ENCODE results near the gene HOXA5. TPM values are rescaled to one million over a fixed set of nuclear protein-coding genes. Genes with fewer than 3 reads are reported as not detected.

The HOXA5 gene
- total RNA-seq, 1 donor from 2014 or later: 22.0 TPM

- intact Hi-C loops (cut with DNase I): loop anchor here (2.0 to 5.0 kb wide), 3 partner anchors 17 to 99 kb away; no protein-coding TSS in a partner anchor
- peak overlapping the region; percentile 87 for H3K4me3 ChIP-seq
- no peaks in the 10 kb centered on the region for H3K27me3 ChIP-seq
- TF ChIP-seq, protein P1, sequence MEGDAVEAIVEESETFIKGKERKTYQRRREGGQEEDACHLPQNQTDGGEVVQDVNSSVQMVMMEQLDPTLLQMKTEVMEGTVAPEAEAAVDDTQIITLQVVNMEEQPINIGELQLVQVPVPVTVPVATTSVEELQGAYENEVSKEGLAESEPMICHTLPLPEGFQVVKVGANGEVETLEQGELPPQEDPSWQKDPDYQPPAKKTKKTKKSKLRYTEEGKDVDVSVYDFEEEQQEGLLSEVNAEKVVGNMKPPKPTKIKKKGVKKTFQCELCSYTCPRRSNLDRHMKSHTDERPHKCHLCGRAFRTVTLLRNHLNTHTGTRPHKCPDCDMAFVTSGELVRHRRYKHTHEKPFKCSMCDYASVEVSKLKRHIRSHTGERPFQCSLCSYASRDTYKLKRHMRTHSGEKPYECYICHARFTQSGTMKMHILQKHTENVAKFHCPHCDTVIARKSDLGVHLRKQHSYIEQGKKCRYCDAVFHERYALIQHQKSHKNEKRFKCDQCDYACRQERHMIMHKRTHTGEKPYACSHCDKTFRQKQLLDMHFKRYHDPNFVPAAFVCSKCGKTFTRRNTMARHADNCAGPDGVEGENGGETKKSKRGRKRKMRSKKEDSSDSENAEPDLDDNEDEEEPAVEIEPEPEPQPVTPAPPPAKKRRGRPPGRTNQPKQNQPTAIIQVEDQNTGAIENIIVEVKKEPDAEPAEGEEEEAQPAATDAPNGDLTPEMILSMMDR (IDR thresholded peaks at IDR 0.05): no peak
- peak in 1 of 2 donors; percentile 22 for DNase-seq (ENCODE audit: low spot score in 2 of 2)
- peak overlapping the region; percentile 82 to 83 for H3K27ac ChIP-seq
- no peaks in the 10 kb centered on the region for H3K9me3 ChIP-seq
- H3K36me3 ChIP-seq: no peaks in the 10 kb centered on the region
- peaks cover 0 to 5% of the 10 kb centered on the region in 2 donors for H3K4me1 ChIP-seq
Measured at GRCh38 chr7:27131390-27131819, 12.1 kb downstream of the HOXA5 start.

- intact Hi-C loops (cut with DNase I): loop anchor here (2.0 to 5.0 kb wide), 3 partner anchors 16 to 98 kb away; no protein-coding TSS in a partner anchor
Measured at GRCh38 chr7:27130540-27131389, 12.7 kb downstream of the HOXA5 start, which contains the start of gene HOXA4. HOXA4 (minus strand) TSS chr7:27130757; CDS start chr7:27130733, 24 bp downstream.

GRCh38 chr7:27129729-27130539 lies 13.5 kb downstream of the HOXA5 start:
- Histone ChIP-seq H3K9me3 (no peaks in the 10 kb centered on the region), H3K27me3 (no peaks in the 10 kb centered on the region), H3K4me1 (peaks cover 0 to 2% of the 10 kb centered on the region in 2 donors), H3K36me3 (no peaks in the 10 kb centered on the region), H3K4me3 (peak overlapping the region; percentile 87), H3K27ac (peak overlapping the region; percentile 86 to 89)
- intact Hi-C loops (cut with DNase I): loop anchor here (2.0 to 5.0 kb wide), 3 partner anchors 15 to 98 kb away; no protein-coding TSS in a partner anchor
- TF ChIP-seq, protein P1 (IDR thresholded peaks at IDR 0.05): peak in 1 of 3 experiments; percentile 46
- DNase-seq (ENCODE audit: low spot score in 2 of 2): peak in 1 of 2 donors; percentile 72

More at GRCh38 chr7:27130540-27131389, 12.7 kb downstream of the HOXA5 start, which contains the start of gene HOXA4:
- peak within 1 kb of the TSS; percentile 86 to 89 for H3K27ac ChIP-seq
- DNase-seq (ENCODE audit: low spot score in 2 of 2): peak; percentile 62 to 96
- peaks cover 0 to 2% of the 10 kb centered on the region in 2 donors for H3K4me1 ChIP-seq
- TF ChIP-seq, protein P1 (IDR thresholded peaks at IDR 0.05): no peak
- H3K4me3 ChIP-seq: peak within 1 kb of the TSS; percentile 87
- H3K36me3 ChIP-seq: no peaks in the 10 kb centered on the region
- no peaks in the 10 kb centered on the region for H3K9me3 ChIP-seq
- H3K27me3 ChIP-seq: no peaks in the 10 kb centered on the region

- Histone ChIP-seq H3K9me3 (no peaks in the 10 kb centered on the region), H3K27me3 (no peaks in the 10 kb centered on the region), H3K27ac (peak overlapping the region; percentile 86 to 89), H3K4me1 (peaks cover 0 to 2% of the 10 kb centered on the region in 2 donors), H3K36me3 (no peaks in the 10 kb centered on the region), H3K4me3 (peak overlapping the region; percentile 87)
- intact Hi-C loops (cut with DNase I): no loop called here
- TF ChIP-seq, protein P1 (IDR thresholded peaks at IDR 0.05): no peak
- peak in 1 of 2 donors; percentile 64 for DNase-seq (ENCODE audit: low spot score in 2 of 2)
Measured at GRCh38 chr7:27128776-27129728, 14.4 kb downstream of the HOXA5 start.

Data from ascending aorta (tissue), 2 donors.